ENCODE results near the gene VPS25. TPM values are rescaled to one million over a fixed set of nuclear protein-coding genes. Genes with fewer than 3 reads are reported as not detected.

VPS25 gene
- total and polyA plus RNA-seq, 9 of the 15 experiments (the other 6 are each of a cell fraction or from before 2014, with no cell fraction given): 123 to 352 (median 180) TPM

DNA sequence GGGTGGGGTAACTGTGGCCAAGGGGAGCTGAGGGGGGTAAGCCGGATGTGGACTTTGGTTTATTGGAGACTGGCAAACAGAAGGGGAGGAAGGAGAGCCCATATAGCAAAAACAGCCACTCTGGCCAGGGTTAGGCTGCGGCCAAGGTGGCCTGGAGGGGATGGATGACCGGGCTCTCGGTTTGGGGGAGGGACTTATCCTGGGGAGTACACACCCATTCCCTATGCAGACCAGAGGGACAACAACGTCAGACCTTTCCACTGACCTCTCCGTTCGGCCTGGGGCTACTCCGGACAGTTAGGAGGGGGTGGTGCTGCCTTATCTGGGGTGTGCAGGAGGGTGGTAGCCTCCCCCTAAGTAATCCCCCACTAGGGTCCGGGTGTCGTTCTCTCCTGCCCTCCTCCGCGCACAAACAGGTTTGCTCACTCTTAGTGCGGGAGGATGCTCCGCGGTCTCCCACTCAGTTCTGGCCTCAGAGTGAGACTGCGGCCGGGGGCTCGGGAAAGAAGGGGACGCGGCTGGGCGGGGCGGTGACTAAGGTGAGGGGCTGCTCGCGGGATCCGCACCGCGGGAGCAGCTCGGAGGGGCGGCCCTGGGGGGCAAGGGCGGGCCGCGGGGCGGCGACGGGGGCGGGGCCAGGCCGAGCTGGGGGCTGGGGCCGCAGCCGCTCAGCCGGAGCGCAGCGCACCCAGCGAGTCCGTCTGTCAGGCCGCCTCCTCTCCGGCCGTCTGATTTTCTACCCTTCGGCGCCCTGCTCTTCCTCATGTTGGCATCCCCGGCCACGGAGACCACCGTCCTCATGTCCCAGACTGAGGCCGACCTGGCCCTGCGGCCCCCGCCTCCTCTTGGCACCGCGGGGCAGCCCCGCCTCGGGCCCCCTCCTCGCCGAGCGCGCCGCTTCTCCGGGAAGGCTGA is 6.9 kb downstream of the VPS25 start, which contains the start of gene WNK4 (continued):
- peak; percentile 58 for TF ChIP-seq NEUROD1 (IDR thresholded peaks at IDR 0.05; ENCODE audit: borderline replicate concordance, low read depth, low read length, partially characterized antibody)
- peak; percentile 94 for TF ChIP-seq LEF1 (IDR thresholded peaks at IDR 0.05)
- no peak for TF ChIP-seq NFYB (IDR thresholded peaks at IDR 0.05; ENCODE audit: extremely low read depth, insufficient read length)
- TF ChIP-seq CCNT2 (IDR thresholded peaks at IDR 0.05; ENCODE audit: borderline replicate concordance, extremely low read depth, insufficient read length, low read depth, low read length): peak; percentile 76
- TF ChIP-seq, protein P1, sequence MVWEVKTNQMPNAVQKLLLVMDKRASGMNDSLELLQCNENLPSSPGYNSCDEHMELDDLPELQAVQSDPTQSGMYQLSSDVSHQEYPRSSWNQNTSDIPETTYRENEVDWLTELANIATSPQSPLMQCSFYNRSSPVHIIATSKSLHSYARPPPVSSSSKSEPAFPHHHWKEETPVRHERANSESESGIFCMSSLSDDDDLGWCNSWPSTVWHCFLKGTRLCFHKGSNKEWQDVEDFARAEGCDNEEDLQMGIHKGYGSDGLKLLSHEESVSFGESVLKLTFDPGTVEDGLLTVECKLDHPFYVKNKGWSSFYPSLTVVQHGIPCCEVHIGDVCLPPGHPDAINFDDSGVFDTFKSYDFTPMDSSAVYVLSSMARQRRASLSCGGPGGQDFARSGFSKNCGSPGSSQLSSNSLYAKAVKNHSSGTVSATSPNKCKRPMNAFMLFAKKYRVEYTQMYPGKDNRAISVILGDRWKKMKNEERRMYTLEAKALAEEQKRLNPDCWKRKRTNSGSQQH (CRISPR knock-in tag; IDR thresholded peaks at IDR 0.05): peak; percentile 71; the same call in 1 of the 2 replicates
- peak; percentile 95 for TF ChIP-seq DPF2 (IDR thresholded peaks at IDR 0.05)
- peak; percentile 47 to 57 for TF ChIP-seq NRF1 (conservative IDR thresholded peaks at IDR 0.05 in 1 of 2, IDR thresholded peaks at IDR 0.05 in 1 of 2)
- TF ChIP-seq, protein P2, sequence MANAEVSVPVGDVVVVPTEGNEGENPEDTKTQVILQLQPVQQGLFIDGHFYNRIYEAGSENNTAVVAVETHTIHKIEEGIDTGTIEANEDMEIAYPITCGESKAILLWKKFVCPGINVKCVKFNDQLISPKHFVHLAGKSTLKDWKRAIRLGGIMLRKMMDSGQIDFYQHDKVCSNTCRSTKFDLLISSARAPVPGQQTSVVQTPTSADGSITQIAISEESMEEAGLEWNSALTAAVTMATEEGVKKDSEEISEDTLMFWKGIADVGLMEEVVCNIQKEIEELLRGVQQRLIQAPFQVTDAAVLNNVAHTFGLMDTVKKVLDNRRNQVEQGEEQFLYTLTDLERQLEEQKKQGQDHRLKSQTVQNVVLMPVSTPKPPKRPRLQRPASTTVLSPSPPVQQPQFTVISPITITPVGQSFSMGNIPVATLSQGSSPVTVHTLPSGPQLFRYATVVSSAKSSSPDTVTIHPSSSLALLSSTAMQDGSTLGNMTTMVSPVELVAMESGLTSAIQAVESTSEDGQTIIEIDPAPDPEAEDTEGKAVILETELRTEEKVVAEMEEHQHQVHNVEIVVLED (CRISPR knock-in tag; IDR thresholded peaks at IDR 0.05): no peak
- peak; percentile 61 for TF ChIP-seq FOXM1 (IDR thresholded peaks at IDR 0.05; ENCODE audit: low read depth)
- no peak for TF ChIP-seq FOXM1 (CRISPR knock-in tag; IDR thresholded peaks at IDR 0.05; ENCODE audit: low read depth)
- TF ChIP-seq ZNF445 (CRISPR knock-in tag; IDR thresholded peaks at IDR 0.05; ENCODE audit: low read depth): no peak
- peak; percentile 53; the same call in 1 of the 2 replicates for TF ChIP-seq CHD2 (IDR thresholded peaks at IDR 0.05; ENCODE audit: low read depth, low read length)
- no peak for TF ChIP-seq TAF15 (IDR thresholded peaks at IDR 0.05; ENCODE audit: low read depth, low read length)
- TF ChIP-seq ZNF766 (CRISPR knock-in tag; conservative IDR thresholded peaks at IDR 0.05): 0 out of 2 replicates have a peak, but pooled peaks have one; percentile 24
- peak; percentile 65 for TF ChIP-seq KDM5B (IDR thresholded peaks at IDR 0.05; ENCODE audit: insufficient replicate concordance, low read depth, low read length)
- peak; percentile 51 for TF ChIP-seq TBP (optimal IDR thresholded peaks at IDR 0.05; ENCODE audit: low read depth, low read length)
- TF ChIP-seq ATF7 (IDR thresholded peaks at IDR 0.05): peak; percentile 79
- no peak for TF ChIP-seq CSDE1 (IDR thresholded peaks at IDR 0.05)
- no peak for TF ChIP-seq ZNF384 (IDR thresholded peaks at IDR 0.05; ENCODE audit: low read depth, low read length)
- TF ChIP-seq, protein P3, sequence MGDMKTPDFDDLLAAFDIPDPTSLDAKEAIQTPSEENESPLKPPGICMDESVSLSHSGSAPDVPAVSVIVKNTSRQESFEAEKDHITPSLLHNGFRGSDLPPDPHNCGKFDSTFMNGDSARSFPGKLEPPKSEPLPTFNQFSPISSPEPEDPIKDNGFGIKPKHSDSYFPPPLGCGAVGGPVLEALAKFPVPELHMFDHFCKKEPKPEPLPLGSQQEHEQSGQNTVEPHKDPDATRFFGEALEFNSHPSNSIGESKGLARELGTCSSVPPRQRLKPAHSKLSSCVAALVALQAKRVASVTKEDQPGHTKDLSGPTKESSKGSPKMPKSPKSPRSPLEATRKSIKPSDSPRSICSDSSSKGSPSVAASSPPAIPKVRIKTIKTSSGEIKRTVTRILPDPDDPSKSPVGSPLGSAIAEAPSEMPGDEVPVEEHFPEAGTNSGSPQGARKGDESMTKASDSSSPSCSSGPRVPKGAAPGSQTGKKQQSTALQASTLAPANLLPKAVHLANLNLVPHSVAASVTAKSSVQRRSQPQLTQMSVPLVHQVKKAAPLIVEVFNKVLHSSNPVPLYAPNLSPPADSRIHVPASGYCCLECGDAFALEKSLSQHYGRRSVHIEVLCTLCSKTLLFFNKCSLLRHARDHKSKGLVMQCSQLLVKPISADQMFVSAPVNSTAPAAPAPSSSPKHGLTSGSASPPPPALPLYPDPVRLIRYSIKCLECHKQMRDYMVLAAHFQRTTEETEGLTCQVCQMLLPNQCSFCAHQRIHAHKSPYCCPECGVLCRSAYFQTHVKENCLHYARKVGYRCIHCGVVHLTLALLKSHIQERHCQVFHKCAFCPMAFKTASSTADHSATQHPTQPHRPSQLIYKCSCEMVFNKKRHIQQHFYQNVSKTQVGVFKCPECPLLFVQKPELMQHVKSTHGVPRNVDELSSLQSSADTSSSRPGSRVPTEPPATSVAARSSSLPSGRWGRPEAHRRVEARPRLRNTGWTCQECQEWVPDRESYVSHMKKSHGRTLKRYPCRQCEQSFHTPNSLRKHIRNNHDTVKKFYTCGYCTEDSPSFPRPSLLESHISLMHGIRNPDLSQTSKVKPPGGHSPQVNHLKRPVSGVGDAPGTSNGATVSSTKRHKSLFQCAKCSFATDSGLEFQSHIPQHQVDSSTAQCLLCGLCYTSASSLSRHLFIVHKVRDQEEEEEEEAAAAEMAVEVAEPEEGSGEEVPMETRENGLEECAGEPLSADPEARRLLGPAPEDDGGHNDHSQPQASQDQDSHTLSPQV (IDR thresholded peaks at IDR 0.05): 0 out of 2 replicates have a peak, but pooled peaks have one; percentile 28
- TF ChIP-seq BCL6 (CRISPR knock-in tag; IDR thresholded peaks at IDR 0.05): no peak
